HEK293 (cell line): Measurements from ENCODE around the gene VAT1L.

ENCODE experiments used
- FEZF1 ChIP-seq: fragments of 450-650 bp; formaldehyde crosslinking; IDR thresholded peaks from 2 replicates; pipeline ENCODE4 v1.5.1; 2016; ENCODE audit warnings: missing biosample characterization, missing genetic modification characterization
- KLF7 ChIP-seq: fragments of 450-650 bp; formaldehyde crosslinking; IDR thresholded peaks from 2 replicates; pipeline ENCODE4 v1.5.1; 2016; ENCODE audit warnings: missing biosample characterization, missing genetic modification characterization, borderline replicate concordance
- KLF8 ChIP-seq: fragments of 450-650 bp; formaldehyde crosslinking; IDR thresholded peaks from 2 replicates; pipeline ENCODE4 v1.5.1; 2016; ENCODE audit warnings: missing biosample characterization, missing genetic modification characterization
- SCRT2 ChIP-seq: fragments of 450-650 bp; formaldehyde crosslinking; IDR thresholded peaks from 2 replicates; pipeline ENCODE4 v1.5.1; 2016; ENCODE audit warnings: missing biosample characterization, missing genetic modification characterization
- ZBTB48 ChIP-seq: fragments of 450-650 bp; formaldehyde crosslinking; IDR thresholded peaks from 2 replicates; pipeline ENCODE4 v1.5.1; 2016; ENCODE audit warnings: missing biosample characterization, missing genetic modification characterization
- ZEB2 ChIP-seq: fragments of 450-650 bp; formaldehyde crosslinking; IDR thresholded peaks from 2 replicates; pipeline ENCODE4 v1.5.1; 2016; ENCODE audit warnings: missing biosample characterization, missing genetic modification characterization
- ZNF146 ChIP-seq: fragments of 450-650 bp; formaldehyde crosslinking; IDR thresholded peaks from 2 replicates; pipeline ENCODE4 v1.5.1; 2016; ENCODE audit warnings: missing biosample characterization, missing genetic modification characterization
- ZNF341 ChIP-seq: fragments of 450-650 bp; formaldehyde crosslinking; IDR thresholded peaks from 2 replicates; pipeline ENCODE4; 2016; ENCODE audit warnings: low read depth, missing biosample characterization, missing genetic modification characterization
- ZNF530 ChIP-seq: fragments of 450-650 bp; formaldehyde crosslinking; IDR thresholded peaks from 2 replicates; pipeline ENCODE4 v1.5.1; 2016; ENCODE audit warnings: low read depth, missing biosample characterization, missing genetic modification characterization
- ZNF629 ChIP-seq: fragments of 450-650 bp; formaldehyde crosslinking; IDR thresholded peaks from 2 replicates; pipeline ENCODE4 v1.5.1; 2017; ENCODE audit warnings: missing biosample characterization, missing genetic modification characterization
- ZNF777 ChIP-seq: fragments of 450-650 bp; formaldehyde crosslinking; IDR thresholded peaks from 2 replicates; pipeline ENCODE4 v1.5.1; 2017; ENCODE audit warnings: missing biosample characterization, missing genetic modification characterization, borderline replicate concordance
- ZNF837 ChIP-seq: fragments of 450-650 bp; formaldehyde crosslinking; IDR thresholded peaks from 2 replicates; pipeline ENCODE4 v1.5.1; 2016; ENCODE audit warnings: missing biosample characterization, missing genetic modification characterization
- TF ChIP-seq, protein P1 (sequence below): fragments of 450-650 bp; formaldehyde crosslinking; IDR thresholded peaks from 2 replicates; pipeline ENCODE4 v1.5.1; 2017; ENCODE audit warnings: missing biosample characterization, missing genetic modification characterization
- TF ChIP-seq, protein P2 (sequence below): fragments of 450-650 bp; formaldehyde crosslinking; IDR thresholded peaks from 2 replicates; pipeline ENCODE4 v1.5.1; 2016; ENCODE audit warnings: missing biosample characterization, missing genetic modification characterization
- TF ChIP-seq, protein P3 (sequence below): fragments of 450-650 bp; formaldehyde crosslinking; IDR thresholded peaks from 2 replicates; pipeline ENCODE4 v1.5.1; 2016; ENCODE audit warnings: missing biosample characterization, missing genetic modification characterization
- TF ChIP-seq, protein P4 (sequence below): fragments of 450-650 bp; formaldehyde crosslinking; IDR thresholded peaks from 2 replicates; pipeline ENCODE4 v1.5.1; 2016; ENCODE audit warnings: missing biosample characterization, missing genetic modification characterization
- TF ChIP-seq, protein P5 (sequence below): fragments of 450-650 bp; formaldehyde crosslinking; IDR thresholded peaks from 2 replicates; pipeline ENCODE4 v1.5.1; 2016; ENCODE audit warnings: missing biosample characterization, missing genetic modification characterization
- TF ChIP-seq, protein P6 (sequence below): fragments of 450-650 bp; formaldehyde crosslinking; IDR thresholded peaks from 2 replicates; pipeline ENCODE4 v1.5.1; 2016; ENCODE audit warnings: missing biosample characterization, missing genetic modification characterization
- TF ChIP-seq, protein P7 (sequence below): fragments of 450-650 bp; formaldehyde crosslinking; IDR thresholded peaks from 2 replicates; pipeline ENCODE4 v1.5.1; 2016; ENCODE audit warnings: missing biosample characterization, missing genetic modification characterization

Gene VAT1L

DNA sequence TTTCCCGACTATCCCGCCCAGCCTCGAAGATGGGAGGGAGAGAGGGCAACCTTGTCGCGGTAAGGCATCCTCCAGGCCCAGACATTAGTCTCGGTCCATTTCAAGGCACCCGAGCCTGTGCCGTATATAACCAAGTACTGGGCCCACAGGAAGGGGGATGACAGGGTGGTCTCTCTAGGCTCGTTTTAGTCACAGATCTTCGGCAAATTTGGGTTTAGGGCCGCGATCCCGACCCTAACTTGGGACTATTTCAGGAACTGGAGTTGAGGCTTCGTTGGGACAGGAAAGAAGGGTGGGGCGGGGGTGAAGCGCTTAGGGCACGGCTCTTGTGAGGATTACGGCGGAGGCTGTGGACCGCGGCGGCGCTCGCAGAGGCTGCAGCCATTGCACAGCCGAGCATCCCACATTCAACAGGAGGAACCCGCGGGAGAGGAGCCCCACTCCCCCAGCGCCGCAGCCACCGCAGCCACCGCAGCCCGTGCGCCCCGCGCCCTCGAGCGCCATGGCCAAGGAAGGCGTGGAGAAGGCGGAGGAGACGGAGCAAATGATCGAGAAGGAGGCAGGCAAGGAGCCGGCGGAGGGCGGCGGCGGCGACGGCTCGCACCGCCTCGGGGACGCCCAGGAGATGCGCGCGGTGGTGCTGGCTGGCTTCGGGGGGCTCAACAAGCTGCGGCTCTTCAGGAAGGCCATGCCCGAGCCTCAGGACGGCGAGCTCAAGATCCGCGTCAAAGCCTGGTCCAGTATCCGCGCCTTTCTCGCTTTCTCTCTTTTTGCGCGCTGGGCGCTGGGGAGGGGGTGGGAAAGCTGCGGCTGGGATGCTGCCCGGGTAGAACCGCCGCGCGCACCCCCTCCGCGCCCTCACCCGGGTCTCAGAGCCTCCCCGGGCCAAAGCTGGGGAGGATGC, at the start of gene VAT1L (continued):
- TF ChIP-seq, protein P1, sequence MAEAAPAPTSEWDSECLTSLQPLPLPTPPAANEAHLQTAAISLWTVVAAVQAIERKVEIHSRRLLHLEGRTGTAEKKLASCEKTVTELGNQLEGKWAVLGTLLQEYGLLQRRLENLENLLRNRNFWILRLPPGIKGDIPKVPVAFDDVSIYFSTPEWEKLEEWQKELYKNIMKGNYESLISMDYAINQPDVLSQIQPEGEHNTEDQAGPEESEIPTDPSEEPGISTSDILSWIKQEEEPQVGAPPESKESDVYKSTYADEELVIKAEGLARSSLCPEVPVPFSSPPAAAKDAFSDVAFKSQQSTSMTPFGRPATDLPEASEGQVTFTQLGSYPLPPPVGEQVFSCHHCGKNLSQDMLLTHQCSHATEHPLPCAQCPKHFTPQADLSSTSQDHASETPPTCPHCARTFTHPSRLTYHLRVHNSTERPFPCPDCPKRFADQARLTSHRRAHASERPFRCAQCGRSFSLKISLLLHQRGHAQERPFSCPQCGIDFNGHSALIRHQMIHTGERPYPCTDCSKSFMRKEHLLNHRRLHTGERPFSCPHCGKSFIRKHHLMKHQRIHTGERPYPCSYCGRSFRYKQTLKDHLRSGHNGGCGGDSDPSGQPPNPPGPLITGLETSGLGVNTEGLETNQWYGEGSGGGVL (tag by site-specific recombination) = peak; percentile 73
- TF ChIP-seq ZNF777 (tag by site-specific recombination) = peak; percentile 63; the same call in 1 of the 2 replicates
- TF ChIP-seq ZNF629 = 0 out of 2 replicates have a peak, but pooled peaks have one; percentile 25
- peak; percentile 47; the same call in 1 of the 2 replicates for TF ChIP-seq ZEB2
- TF ChIP-seq, protein P2, sequence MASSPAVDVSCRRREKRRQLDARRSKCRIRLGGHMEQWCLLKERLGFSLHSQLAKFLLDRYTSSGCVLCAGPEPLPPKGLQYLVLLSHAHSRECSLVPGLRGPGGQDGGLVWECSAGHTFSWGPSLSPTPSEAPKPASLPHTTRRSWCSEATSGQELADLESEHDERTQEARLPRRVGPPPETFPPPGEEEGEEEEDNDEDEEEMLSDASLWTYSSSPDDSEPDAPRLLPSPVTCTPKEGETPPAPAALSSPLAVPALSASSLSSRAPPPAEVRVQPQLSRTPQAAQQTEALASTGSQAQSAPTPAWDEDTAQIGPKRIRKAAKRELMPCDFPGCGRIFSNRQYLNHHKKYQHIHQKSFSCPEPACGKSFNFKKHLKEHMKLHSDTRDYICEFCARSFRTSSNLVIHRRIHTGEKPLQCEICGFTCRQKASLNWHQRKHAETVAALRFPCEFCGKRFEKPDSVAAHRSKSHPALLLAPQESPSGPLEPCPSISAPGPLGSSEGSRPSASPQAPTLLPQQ (tag by site-specific recombination) = peak; percentile 64
- peak; percentile 99 for TF ChIP-seq SCRT2 (tag by site-specific recombination)
- no peak for TF ChIP-seq ZNF530 (tag by site-specific recombination)
- no peak for TF ChIP-seq ZNF146
- no peak for TF ChIP-seq KLF8 (tag by site-specific recombination)
- peak; percentile 63 for TF ChIP-seq ZNF341
- TF ChIP-seq, protein P3, sequence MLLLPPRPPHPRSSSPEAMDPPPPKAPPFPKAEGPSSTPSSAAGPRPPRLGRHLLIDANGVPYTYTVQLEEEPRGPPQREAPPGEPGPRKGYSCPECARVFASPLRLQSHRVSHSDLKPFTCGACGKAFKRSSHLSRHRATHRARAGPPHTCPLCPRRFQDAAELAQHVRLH (tag by site-specific recombination) = peak; percentile 66; the same call in 1 of the 2 replicates
- TF ChIP-seq, protein P4, sequence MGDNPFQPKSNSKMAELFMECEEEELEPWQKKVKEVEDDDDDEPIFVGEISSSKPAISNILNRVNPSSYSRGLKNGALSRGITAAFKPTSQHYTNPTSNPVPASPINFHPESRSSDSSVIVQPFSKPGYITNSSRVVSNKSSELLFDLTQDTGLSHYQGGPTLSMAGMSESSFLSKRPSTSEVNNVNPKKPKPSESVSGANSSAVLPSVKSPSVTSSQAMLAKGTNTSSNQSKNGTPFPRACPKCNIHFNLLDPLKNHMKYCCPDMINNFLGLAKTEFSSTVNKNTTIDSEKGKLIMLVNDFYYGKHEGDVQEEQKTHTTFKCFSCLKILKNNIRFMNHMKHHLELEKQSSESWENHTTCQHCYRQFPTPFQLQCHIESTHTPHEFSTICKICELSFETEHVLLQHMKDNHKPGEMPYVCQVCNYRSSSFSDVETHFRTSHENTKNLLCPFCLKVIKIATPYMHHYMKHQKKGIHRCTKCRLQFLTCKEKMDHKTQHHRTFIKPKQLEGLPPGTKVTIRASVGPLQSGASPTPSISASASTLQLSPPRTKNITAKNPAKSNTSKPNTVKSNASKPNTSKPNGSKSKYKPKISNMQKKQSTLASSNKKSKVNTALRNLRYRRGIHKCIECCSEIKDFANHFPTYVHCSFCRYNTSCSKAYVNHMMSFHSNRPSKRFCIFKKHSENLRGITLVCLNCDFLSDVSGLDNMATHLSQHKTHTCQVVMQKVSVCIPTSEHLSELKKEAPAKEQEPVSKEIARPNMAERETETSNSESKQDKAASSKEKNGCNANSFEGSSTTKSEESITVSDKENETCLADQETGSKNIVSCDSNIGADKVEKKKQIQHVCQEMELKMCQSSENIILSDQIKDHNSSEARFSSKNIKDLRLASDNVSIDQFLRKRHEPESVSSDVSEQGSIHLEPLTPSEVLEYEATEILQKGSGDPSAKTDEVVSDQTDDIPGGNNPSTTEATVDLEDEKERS (tag by site-specific recombination) = no peak
- TF ChIP-seq ZNF837 (tag by site-specific recombination) = no peak
- peak; percentile 59; the same call in 1 of the 2 replicates for TF ChIP-seq KLF7 (tag by site-specific recombination)
- TF ChIP-seq, protein P5, sequence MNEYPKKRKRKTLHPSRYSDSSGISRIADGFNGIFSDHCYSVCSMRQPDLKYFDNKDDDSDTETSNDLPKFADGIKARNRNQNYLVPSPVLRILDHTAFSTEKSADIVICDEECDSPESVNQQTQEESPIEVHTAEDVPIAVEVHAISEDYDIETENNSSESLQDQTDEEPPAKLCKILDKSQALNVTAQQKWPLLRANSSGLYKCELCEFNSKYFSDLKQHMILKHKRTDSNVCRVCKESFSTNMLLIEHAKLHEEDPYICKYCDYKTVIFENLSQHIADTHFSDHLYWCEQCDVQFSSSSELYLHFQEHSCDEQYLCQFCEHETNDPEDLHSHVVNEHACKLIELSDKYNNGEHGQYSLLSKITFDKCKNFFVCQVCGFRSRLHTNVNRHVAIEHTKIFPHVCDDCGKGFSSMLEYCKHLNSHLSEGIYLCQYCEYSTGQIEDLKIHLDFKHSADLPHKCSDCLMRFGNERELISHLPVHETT (tag by site-specific recombination) = peak; percentile 41; the same call in 1 of the 2 replicates
- TF ChIP-seq, protein P6, sequence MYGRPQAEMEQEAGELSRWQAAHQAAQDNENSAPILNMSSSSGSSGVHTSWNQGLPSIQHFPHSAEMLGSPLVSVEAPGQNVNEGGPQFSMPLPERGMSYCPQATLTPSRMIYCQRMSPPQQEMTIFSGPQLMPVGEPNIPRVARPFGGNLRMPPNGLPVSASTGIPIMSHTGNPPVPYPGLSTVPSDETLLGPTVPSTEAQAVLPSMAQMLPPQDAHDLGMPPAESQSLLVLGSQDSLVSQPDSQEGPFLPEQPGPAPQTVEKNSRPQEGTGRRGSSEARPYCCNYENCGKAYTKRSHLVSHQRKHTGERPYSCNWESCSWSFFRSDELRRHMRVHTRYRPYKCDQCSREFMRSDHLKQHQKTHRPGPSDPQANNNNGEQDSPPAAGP (tag by site-specific recombination) = peak; percentile 47; the same call in 1 of the 2 replicates
- 0 out of 2 replicates have a peak, but pooled peaks have one; percentile 22 for TF ChIP-seq FEZF1 (tag by site-specific recombination)
- TF ChIP-seq, protein P7, sequence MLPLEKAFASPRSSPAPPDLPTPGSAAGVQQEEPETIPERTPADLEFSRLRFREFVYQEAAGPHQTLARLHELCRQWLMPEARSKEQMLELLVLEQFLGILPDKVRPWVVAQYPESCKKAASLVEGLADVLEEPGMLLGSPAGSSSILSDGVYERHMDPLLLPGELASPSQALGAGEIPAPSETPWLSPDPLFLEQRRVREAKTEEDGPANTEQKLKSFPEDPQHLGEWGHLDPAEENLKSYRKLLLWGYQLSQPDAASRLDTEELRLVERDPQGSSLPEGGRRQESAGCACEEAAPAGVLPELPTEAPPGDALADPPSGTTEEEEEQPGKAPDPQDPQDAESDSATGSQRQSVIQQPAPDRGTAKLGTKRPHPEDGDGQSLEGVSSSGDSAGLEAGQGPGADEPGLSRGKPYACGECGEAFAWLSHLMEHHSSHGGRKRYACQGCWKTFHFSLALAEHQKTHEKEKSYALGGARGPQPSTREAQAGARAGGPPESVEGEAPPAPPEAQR (tag by site-specific recombination) = 0 out of 2 replicates have a peak, but pooled peaks have one; percentile 40
- TF ChIP-seq ZBTB48 (tag by site-specific recombination) = peak; percentile 49; the same call in 1 of the 2 replicates
